RWPE2 (cell line): Measurements from ENCODE around the gene KRTAP10-7.

Source experiments
- ATAC-seq: fragments of 200-7000 bp; cut with Tn5 transposase; 3 replicates; pipeline ENCODE4 v1.9.1; 2021; ENCODE audit warnings: low read depth
- DNase-seq: peaks from one replicate; pipeline ENCODE4 v3.0.0-alpha.2; 2020; ENCODE audit warnings: low spot score
- H3K27ac ChIP-seq: fragments of 450-650 bp; 2 replicates; pipeline ENCODE4 v1.5.1; 2017; ENCODE audit warnings: mild to moderate bottlenecking; ENCODE audit not compliant: poor library complexity, severe bottlenecking
- H3K27me3 ChIP-seq: fragments of 250-450 bp; sonication (Bioruptor Pico); 2 replicates; pipeline ENCODE4 v1.5.1; 2021; ENCODE audit warnings: mild to moderate bottlenecking, moderate library complexity; ENCODE audit not compliant: insufficient read depth, poor library complexity, severe bottlenecking
- H3K36me3 ChIP-seq: fragments of 250-450 bp; sonication (Bioruptor Pico); 2 replicates; pipeline ENCODE4 v1.5.1; 2020; ENCODE audit warnings: low read depth, mild to moderate bottlenecking, moderate library complexity
- H3K4me1 ChIP-seq: fragments of 250-450 bp; sonication (Bioruptor Pico); 2 replicates; pipeline ENCODE4 v1.5.1; 2021; ENCODE audit warnings: mild to moderate bottlenecking, moderate library complexity; ENCODE audit not compliant: insufficient read depth, poor library complexity, severe bottlenecking
- H3K4me3 ChIP-seq: fragments of 250-450 bp; sonication (Bioruptor Pico); 2 replicates; pipeline ENCODE4 v1.5.1; 2021; ENCODE audit warnings: mild to moderate bottlenecking, moderate library complexity; ENCODE audit not compliant: severe bottlenecking
- H3K9me3 ChIP-seq: fragments of 250-450 bp; sonication (Bioruptor Pico); 2 replicates; pipeline ENCODE4 v1.5.1; 2021; ENCODE audit warnings: mild to moderate bottlenecking, moderate library complexity; ENCODE audit not compliant: severe bottlenecking
- TF ChIP-seq, protein P1 (sequence below): fragments of 450-650 bp; IDR thresholded peaks from one replicate; pipeline ENCODE4 v1.5.1; 2017; ENCODE audit warnings: mild to moderate bottlenecking, moderate library complexity; ENCODE audit not compliant: poor library complexity, severe bottlenecking

Gene KRTAP10-7

DNA sequence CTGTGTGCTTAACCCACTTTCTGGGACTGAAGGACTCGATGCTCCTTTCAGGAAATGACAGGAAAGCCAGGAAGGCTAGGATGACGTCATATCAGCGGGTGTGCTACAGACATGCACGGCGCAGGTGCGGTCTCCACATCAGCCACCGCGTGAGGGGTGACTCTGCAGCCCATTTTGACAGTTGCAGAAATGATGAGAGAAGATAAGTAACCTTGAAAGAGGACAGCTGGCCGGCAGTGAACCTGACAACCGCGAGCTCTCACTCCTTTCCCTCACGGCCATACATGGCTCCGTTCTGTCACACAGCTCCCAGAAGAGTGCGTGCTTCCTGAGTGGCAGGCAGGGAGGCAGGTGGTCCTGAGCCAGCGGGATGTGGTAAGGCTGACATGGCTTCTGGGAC is 18.3 kb upstream of the KRTAP10-7 start:
- Histone ChIP-seq H3K9me3 (peaks cover 10% of the 10 kb centered on the region), H3K4me3 (no peak overlapping the region), H3K27ac (no peak overlapping the region), H3K36me3 (no peaks in the 10 kb centered on the region), H3K27me3 (peaks cover 11% of the 10 kb centered on the region), H3K4me1 (no peaks in the 10 kb centered on the region)
- ATAC-seq = no peak
- TF ChIP-seq, protein P1, sequence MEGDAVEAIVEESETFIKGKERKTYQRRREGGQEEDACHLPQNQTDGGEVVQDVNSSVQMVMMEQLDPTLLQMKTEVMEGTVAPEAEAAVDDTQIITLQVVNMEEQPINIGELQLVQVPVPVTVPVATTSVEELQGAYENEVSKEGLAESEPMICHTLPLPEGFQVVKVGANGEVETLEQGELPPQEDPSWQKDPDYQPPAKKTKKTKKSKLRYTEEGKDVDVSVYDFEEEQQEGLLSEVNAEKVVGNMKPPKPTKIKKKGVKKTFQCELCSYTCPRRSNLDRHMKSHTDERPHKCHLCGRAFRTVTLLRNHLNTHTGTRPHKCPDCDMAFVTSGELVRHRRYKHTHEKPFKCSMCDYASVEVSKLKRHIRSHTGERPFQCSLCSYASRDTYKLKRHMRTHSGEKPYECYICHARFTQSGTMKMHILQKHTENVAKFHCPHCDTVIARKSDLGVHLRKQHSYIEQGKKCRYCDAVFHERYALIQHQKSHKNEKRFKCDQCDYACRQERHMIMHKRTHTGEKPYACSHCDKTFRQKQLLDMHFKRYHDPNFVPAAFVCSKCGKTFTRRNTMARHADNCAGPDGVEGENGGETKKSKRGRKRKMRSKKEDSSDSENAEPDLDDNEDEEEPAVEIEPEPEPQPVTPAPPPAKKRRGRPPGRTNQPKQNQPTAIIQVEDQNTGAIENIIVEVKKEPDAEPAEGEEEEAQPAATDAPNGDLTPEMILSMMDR = no peak
- DNase-seq = no peak

DNA sequence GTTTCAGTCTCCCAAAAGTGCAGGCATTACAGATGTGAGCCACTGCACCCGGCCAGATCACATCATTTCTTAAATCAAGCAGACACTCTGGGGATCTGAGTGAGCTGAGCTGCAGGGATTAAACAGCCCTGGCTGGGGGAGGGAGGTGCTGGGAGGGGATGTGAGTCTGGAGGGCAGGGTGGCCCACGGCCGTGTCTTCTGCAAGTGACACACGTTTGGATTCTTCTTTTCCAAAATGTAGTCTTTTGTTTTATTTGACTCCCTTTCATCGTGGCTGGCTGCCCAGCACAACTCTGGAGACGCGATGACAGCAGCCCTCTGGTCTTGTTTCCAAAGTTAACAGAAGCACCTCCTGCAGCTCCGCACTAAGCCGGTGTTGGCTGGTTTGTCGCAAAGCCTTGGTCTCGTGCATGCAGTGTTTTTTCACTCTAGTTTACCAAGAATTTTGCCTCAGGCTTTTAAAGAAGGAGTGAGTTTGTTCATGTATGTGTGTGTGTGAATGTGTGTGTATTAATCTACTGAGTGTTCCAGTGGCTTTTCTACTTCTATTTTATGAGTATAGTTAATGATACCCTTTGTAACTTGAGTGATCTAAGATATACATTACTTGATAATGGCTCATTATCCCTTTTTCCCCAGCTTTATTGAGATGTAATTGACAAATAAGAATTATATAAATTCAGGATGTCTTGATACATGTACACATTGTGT is 17.2 kb upstream of the KRTAP10-7 start:
- TF ChIP-seq, protein P1 = no peak
- DNase-seq (no peak), ATAC-seq (no peak)
- Histone ChIP-seq H3K36me3 (no peaks in the 10 kb centered on the region), H3K4me3 (no peak overlapping the region), H3K4me1 (no peaks in the 10 kb centered on the region), H3K27me3 (peaks cover 11% of the 10 kb centered on the region), H3K27ac (no peak overlapping the region), H3K9me3 (peaks cover 10% of the 10 kb centered on the region)

DNA sequence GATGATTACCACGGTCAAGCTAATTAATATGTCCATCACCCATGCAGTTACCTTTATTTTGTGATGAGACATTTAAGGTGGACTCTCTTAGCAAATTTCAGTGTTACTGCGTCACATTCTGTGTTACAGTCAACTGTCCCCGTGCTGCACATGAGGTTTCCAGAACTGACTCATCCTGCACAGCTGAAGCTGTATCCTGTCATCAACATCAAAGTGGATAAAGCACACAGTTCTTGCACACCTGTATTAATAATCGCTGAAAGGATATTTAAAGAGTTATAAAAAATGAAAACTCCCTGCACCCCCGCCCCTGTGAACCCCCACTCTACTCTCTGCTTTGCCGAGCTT is 16.6 kb upstream of the KRTAP10-7 start:
- no peak overlapping the region for H3K4me3 ChIP-seq
- H3K36me3 ChIP-seq = no peaks in the 10 kb centered on the region
- H3K9me3 ChIP-seq = peaks cover 10% of the 10 kb centered on the region
- no peak for DNase-seq
- ATAC-seq = no peak
- peaks cover 11% of the 10 kb centered on the region for H3K27me3 ChIP-seq
- H3K27ac ChIP-seq = no peak overlapping the region
- H3K4me1 ChIP-seq = no peaks in the 10 kb centered on the region
- TF ChIP-seq, protein P1 = no peak

DNA sequence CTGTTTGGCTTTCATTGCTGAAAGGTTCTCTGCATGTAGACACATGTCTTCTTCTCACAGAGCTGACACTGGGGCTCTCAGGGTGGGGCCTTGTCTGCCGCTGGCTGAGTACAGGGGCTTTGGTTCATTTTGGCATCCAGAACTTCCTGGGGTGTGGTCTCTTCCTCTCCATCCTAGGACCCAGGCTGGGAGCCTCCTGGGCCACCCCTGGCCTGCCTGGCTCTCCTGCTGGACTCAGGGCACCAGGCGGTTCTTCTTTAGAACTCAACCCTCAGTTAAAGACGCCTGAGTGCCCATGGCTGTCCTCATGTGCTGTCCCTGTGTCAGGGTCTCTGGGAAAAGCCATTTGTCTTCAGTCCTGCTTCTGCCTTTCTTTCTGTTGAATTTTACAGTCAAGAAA is 14.5 kb upstream of the KRTAP10-7 start:
- TF ChIP-seq, protein P1 = no peak

DNA sequence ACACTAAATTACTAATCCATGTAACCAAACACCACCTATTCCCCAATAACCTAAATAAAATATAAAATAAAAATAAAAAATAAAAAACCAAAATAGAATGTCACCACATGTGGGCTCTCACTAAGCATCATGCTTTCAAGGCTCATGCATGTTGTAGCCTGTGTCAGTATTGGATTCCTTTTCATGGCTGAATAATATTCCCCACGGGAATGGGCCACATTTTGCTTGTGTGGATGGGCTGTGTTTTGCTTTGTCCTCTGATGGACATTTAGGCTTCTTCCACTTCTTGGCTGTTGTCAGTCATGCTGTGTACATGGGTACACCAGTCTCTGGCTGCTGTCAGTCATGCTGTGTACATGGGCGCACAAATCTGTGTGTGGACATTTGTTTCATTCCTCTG is 11.3 kb upstream of the KRTAP10-7 start:
- no peak for DNase-seq
- H3K9me3 ChIP-seq = no peaks in the 10 kb centered on the region
- H3K36me3 ChIP-seq = no peaks in the 10 kb centered on the region
- H3K27ac ChIP-seq = no peak overlapping the region
- H3K27me3 ChIP-seq = peaks cover 11% of the 10 kb centered on the region
- no peak overlapping the region for H3K4me3 ChIP-seq
- no peaks in the 10 kb centered on the region for H3K4me1 ChIP-seq
- ATAC-seq = no peak
- TF ChIP-seq, protein P1 = no peak

More for the DNA sequence above, 14.5 kb upstream of the KRTAP10-7 start:
- ATAC-seq (no peak), DNase-seq (no peak)
- Histone ChIP-seq H3K4me1 (no peaks in the 10 kb centered on the region), H3K27me3 (peaks cover 11% of the 10 kb centered on the region), H3K27ac (no peak overlapping the region), H3K4me3 (no peak overlapping the region), H3K36me3 (no peaks in the 10 kb centered on the region), H3K9me3 (peaks cover 9% of the 10 kb centered on the region)
